Psoas muscle (tissue), 8 donors: ENCODE data around the gene AURKB. TPM values are rescaled to one million over a fixed set of nuclear protein-coding genes. Genes with fewer than 3 reads are reported as not detected.
"Not testable (repeated sequence)": the region's sequence is repeated elsewhere in the genome, so short reads cannot be mapped to it uniquely, and the experiment has no call there.

ENCODE experiments used
- ATAC-seq, 4 donors: fragments of 200-7000 bp; cut with Tn5 transposase; one replicate each; pipeline ENCODE4 v1.9.1; 2020; ENCODE audit warnings: moderate library complexity in 3 of 4, mild to moderate bottlenecking in 2 of 4
- DNase-seq, 2 donors: peaks; one replicate each; pipeline ENCODE4 v3.0.0-alpha.2; 2020
- H3K27ac ChIP-seq: fragments of 200-600 bp; one replicate; pipeline ENCODE4 v1.8.0; 2022
- H3K27me3 ChIP-seq, 3 donors: fragments of 200-600 bp in 1 of 3; one replicate each; pipeline versions ENCODE4 v1.6.1 to v1.8.0; 2013 to 2022; ENCODE audit warnings: low read length in 2 of 3, mild to moderate bottlenecking in 2 of 3, moderate library complexity in 1 of 3; ENCODE audit not compliant: insufficient read depth in 3 of 3
- H3K36me3 ChIP-seq, 2 donors: fragments of 200-600 bp in 1 of 2; one replicate each; pipeline versions ENCODE4 v1.6.1 to v1.8.0; 2013 to 2022; ENCODE audit warnings: low read depth in 1 of 2, mild to moderate bottlenecking in 1 of 2, moderate library complexity in 1 of 2; ENCODE audit not compliant: insufficient read depth in 1 of 2
- H3K4me1 ChIP-seq: fragments of 200-600 bp; one replicate; pipeline ENCODE4 v1.8.0; 2022
- H3K4me3 ChIP-seq: fragments of 200-600 bp; one replicate; pipeline ENCODE4 v1.8.0; 2022; ENCODE audit warnings: mild to moderate bottlenecking
- H3K9me3 ChIP-seq: fragments of 200-600 bp; one replicate; pipeline ENCODE4 v1.8.0; 2022
- WGBS, 3 donors: extraction: QIAGEN DNeasy Blood & Tissue Kit; methylation state at CpG; one replicate each; pipeline versions ENCODE4 v1.1.6 to v1.1.7; 2013; 5-methylcytosine and 5-hydroxymethylcytosine counted together
- intact Hi-C, 2 donors: fragments of 100-400 bp; cut with DNase I; formaldehyde crosslinking; loops; one replicate each; pipeline versions ENCODE4 v1.11.0 to v1.14.2; 2022
- polyA plus RNA-seq, 3 donors: library from polyadenylated mRNA; stranded (reverse); fragments of 200-250 nt; gene quantifications; one replicate each; pipeline ENCODE4 v1.2.3, GENCODE V29; 2013
- total RNA-seq, 4 donors: library from RNA; stranded (reverse); fragmentation: NEBNext Ultra II Directional in 2 of 4; extraction: Animal tissue kit (Norgen Biotek cat#: 25700) in 2 of 4; gene quantifications; one replicate each; pipeline versions ENCODE4 v1.2.1 to v1.2.4, GENCODE V29; 2021 to 2023
- TF ChIP-seq, protein P1 (sequence below): fragments of 200-600 bp; IDR thresholded peaks from one replicate; pipeline ENCODE4 v1.8.0; 2022; ENCODE audit warnings: antibody characterized with exemption
- donor health status: healthy with polysubstance abuse.
- donor health status: DM: no; HTN: no; CAD: no; lungs with moderate emphysema.
- donor health status: Bipolar disorder and iron deficiency.
- donor health status: healthy.
- donor health status: DM: yes; HTN: yes; CAD: no.
- donor health status: DM: no; HTN: no; CAD: no.
- donor health status: DM: no; HTN: no; CAD: no.
- donor health status: DM: yes; HTN: yes; CAD: no.

Gene AURKB
- total and polyA plus RNA-seq, 7 donors = 0.39 to 1.1 TPM; not detected in 5

DNA sequence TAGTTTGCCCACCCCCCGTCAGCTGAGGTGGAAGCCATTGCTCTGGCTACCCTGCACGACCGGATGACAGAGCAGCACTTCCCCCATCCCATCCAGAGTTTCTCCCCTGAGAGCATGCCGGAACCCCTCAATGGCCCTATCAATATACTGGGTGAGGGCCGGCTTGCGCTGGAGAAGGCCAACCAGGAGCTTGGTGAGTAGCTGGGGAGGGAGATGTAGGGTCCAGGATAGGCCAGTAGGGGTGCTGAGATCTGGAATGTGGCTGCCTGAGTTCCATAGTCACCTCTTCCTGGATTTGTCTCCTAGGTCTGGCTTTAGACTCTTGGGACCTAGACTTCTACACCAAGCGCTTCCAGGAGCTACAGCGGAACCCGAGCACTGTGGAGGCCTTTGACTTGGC, 45.1 kb upstream of the AURKB start:
- TF ChIP-seq, protein P1, sequence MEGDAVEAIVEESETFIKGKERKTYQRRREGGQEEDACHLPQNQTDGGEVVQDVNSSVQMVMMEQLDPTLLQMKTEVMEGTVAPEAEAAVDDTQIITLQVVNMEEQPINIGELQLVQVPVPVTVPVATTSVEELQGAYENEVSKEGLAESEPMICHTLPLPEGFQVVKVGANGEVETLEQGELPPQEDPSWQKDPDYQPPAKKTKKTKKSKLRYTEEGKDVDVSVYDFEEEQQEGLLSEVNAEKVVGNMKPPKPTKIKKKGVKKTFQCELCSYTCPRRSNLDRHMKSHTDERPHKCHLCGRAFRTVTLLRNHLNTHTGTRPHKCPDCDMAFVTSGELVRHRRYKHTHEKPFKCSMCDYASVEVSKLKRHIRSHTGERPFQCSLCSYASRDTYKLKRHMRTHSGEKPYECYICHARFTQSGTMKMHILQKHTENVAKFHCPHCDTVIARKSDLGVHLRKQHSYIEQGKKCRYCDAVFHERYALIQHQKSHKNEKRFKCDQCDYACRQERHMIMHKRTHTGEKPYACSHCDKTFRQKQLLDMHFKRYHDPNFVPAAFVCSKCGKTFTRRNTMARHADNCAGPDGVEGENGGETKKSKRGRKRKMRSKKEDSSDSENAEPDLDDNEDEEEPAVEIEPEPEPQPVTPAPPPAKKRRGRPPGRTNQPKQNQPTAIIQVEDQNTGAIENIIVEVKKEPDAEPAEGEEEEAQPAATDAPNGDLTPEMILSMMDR = no peak
- 91 to 95% (median 92%) methylated on average over 9 of the region's 9 CpGs for WGBS, 3 donors
- H3K9me3 ChIP-seq = no peaks in the 10 kb centered on the region
- H3K4me3 ChIP-seq = no peak overlapping the region
- H3K27me3 ChIP-seq = no peaks in the 10 kb centered on the region
- no peak overlapping the region for H3K27ac ChIP-seq
- no peaks in the 10 kb centered on the region for H3K4me1 ChIP-seq
- DNase-seq (no peak), ATAC-seq (no peak)
- peaks cover 10 to 62% of the 10 kb centered on the region in 2 donors for H3K36me3 ChIP-seq
- intact Hi-C loops = loop anchor here in 1 of 2 donors (10.0 kb wide), 1 partner anchor 109 kb away; no protein-coding TSS in a partner anchor

DNA sequence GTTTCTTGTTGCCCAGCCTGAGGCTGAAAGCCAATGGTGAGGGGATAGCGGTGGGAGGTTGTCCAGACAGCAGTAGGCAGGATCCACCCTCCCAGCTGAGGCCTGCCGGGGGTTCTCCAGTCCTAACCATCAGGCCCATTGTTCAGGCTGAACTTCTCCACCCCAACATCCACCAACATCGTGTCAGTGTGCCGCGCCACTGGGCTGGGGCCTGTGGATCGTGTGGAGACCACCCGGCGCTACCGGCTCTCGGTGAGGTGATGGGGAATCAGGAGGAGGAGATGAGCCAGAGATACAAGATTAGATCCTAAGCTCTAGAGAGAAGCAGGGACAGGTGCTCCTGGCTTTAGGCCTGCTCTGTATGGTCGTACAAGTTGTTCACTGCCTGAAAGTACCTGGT, 44.5 kb upstream of the AURKB start:
- TF ChIP-seq, protein P1 = no peak
- H3K36me3 ChIP-seq = peaks cover 10 to 56% of the 10 kb centered on the region in 2 donors

GRCh38 chr17:8253801-8254200, 43.4 kb upstream of the AURKB start:
- TF ChIP-seq, protein P1 = peak; percentile 22
- Histone ChIP-seq H3K27ac (no peak overlapping the region), H3K36me3 (peaks cover 10 to 47% of the 10 kb centered on the region in 2 donors), H3K4me3 (no peak overlapping the region), H3K27me3 (no peaks in the 10 kb centered on the region), H3K4me1 (peaks cover 5% of the 10 kb centered on the region), H3K9me3 (no peaks in the 10 kb centered on the region)
- 51 to 66% (median 55%) methylated on average over 8 of the region's 8 CpGs for WGBS, 3 donors
- intact Hi-C loops = loop anchor here (5.0 to 10.0 kb wide), 2 partner anchors 34 to 111 kb away; partner anchors contain the start of gene RANGRF (in 1 of the 2)
- DNase-seq = no peak
- ATAC-seq = no peak

More for the DNA sequence above, 44.5 kb upstream of the AURKB start:
- Histone ChIP-seq H3K4me3 (no peak overlapping the region), H3K27ac (no peak overlapping the region), H3K9me3 (no peaks in the 10 kb centered on the region), H3K27me3 (no peaks in the 10 kb centered on the region), H3K4me1 (peaks cover 2% of the 10 kb centered on the region)
- no peak for DNase-seq
- intact Hi-C loops = loop anchor here (5.0 to 10.0 kb wide), 2 partner anchors 32 to 110 kb away; partner anchors contain the start of gene RANGRF (in 1 of the 2)
- no peak for ATAC-seq
- WGBS, 3 donors = 94 to 95% (median 94%) methylated on average over 11 of the region's 11 CpGs

DNA sequence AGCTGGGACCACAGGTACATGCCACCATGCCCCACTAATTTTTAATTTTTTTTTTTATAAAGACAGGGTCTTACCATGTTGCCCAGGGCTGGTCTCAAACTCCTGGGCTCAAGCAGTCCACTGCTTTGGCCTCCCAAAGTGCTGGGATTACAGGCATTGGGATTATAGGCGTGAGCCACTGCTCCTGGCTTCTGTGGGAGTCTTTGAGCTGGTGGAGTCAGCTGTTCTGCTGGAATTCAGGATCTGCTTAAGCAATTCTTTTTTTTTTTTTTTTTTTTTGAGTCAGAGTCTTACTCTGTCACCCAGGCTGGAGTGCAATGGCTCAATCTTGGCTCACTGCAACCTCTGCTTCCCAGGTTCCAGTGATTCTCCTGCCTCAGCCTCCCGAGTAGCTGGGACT, 41.0 kb upstream of the AURKB start:
- intact Hi-C loops = loop anchor here (5.0 to 10.0 kb wide), 2 partner anchors 36 to 113 kb away; partner anchors contain the start of gene RANGRF (in 1 of the 2)

DNA sequence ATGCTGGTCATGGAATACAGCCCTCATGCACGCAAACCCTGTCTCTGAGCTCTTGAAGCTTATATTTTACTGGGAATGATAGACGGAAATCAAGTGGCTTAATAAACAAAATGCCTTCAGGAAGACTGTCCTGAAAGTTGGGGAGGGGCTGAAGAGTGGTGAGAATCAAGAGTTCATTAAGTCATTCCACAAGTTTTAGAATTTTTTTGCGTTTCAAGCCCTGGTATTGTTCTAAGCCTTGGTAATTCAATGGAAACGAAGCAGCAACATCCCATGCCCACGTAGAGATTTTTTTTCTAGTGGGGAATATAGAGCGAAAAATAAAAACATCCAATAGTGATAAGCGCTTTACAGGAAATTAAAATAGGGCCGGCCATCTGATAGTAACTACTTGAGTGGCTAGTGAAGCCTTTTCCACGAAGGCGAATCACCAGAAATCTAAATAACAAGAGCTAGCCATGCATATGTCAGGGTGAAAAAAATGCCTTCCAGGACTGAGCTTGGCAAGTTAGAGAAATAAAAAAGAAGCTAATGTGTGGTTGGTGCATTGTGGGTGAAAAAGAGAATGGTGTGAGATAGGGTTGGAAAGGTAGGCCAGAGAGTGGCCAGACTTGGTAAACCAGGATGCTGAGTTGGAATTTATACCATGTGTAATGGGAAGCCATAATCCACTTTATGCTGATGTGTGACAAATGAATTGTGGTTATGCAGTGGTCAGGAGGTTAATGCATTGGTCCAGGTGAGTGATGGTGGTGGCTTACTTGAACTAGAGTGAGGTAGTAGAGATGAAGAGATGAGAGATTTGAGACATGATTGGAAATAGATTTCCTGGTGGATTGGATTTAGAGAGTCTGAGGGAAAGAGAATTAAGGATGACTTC, 39.5 kb upstream of the AURKB start:
- H3K4me1 ChIP-seq = peaks cover 8% of the 10 kb centered on the region
- ATAC-seq = no peak
- TF ChIP-seq, protein P1 = no peak
- intact Hi-C loops = loop anchor here (2.0 to 10.0 kb wide), 4 partner anchors 37 to 115 kb away; partner anchors contain the start of genes RANGRF (in 2 of the 2) and BORCS6 (in 1 of the 2)
- H3K27me3 ChIP-seq = no peaks in the 10 kb centered on the region
- H3K4me3 ChIP-seq = peak overlapping the region; percentile 88
- H3K9me3 ChIP-seq = no peaks in the 10 kb centered on the region
- H3K27ac ChIP-seq = peak overlapping the region; percentile 98
- no peak for DNase-seq
- WGBS, 3 donors = 12 to 14% (median 13%) methylated on average over 10 of the region's 10 CpGs
- H3K36me3 ChIP-seq = peaks cover 4 to 19% of the 10 kb centered on the region in 2 donors

More for the DNA sequence above, 41.0 kb upstream of the AURKB start:
- H3K27me3 ChIP-seq, DNase-seq, H3K4me1 ChIP-seq, H3K4me3 ChIP-seq, ATAC-seq, H3K27ac ChIP-seq, H3K9me3 ChIP-seq: not testable (repeated sequence)
- peaks cover 4 to 26% of the 10 kb centered on the region in 2 donors for H3K36me3 ChIP-seq
- WGBS, 3 donors = 61 to 90% (median 83%) methylated on average over 2 of the region's 2 CpGs
